HepG2 (cell line): Measurements from ENCODE around the gene ABHD1. TPM values are rescaled to one million over a fixed set of nuclear protein-coding genes. Genes with fewer than 3 reads are reported as not detected.
A peak's percentile ranks its signal among the peaks of the same experiment; 100 is the strongest.

ENCODE experiments used
- ATAC-seq: fragments of 200-7000 bp; cut with Tn5 transposase; 3 replicates; pipeline ENCODE4 v1.9.1; 2020; ENCODE audit warnings: mild to moderate bottlenecking, moderate library complexity
- BruUV-seq: library from RNA; stranded (reverse); fragments of 400-500 nt; replicated peaks from 2 replicates; lab custom pipeline; 2021; lab: Mats Ljungman, UMichigan
- CTCF ChIA-PET: fragments of 300-600 bp; formaldehyde crosslinking; extraction: SDS; loops from one replicate; lab custom pipeline; 2021; ENCODE audit warnings: low total read pairs, inconsistent platforms, low intra/inter-chr PET ratio; lab: Yijun Ruan, JAX
- POLR2A ChIA-PET: fragments of 350-600 bp; sonication (Branson Sonifier 250); formaldehyde crosslinking; loops from one replicate; lab custom pipeline; 2020; ENCODE audit warnings: antibody characterized with exemption, inconsistent platforms; lab: Yijun Ruan, JAX
- DNase-seq: peaks from one replicate; pipeline ENCODE4 v3.0.0-alpha.2; 2015; ENCODE audit warnings: low spot score
- FAIRE-seq: peaks from 3 replicates; lab custom pipeline; 2011; peaks lifted over from hg19 to GRCh38; lab: Jason Lieb, UNC
- H2AFZ ChIP-seq: one replicate; pipeline ENCODE4 v1.6.1; 2011; ENCODE audit warnings: low read length, inconsistent platforms
- H3K27ac ChIP-seq: fragments of 300-600 bp; 3 replicates; pipeline ENCODE4 v1.8.0; 2011; ENCODE audit warnings: mixed run types, mild to moderate bottlenecking, mixed read lengths, low read length, inconsistent platforms; ENCODE audit not compliant: insufficient read depth; ENCODE audit errors: extremely low read length
- H3K27me3 ChIP-seq, 2 experiments: fragments of 200-600 bp in 1 of 2; 2 replicates in 1 of 2; 3 replicates in 1 of 2; pipeline versions ENCODE4 v1.6.0 to v1.8.0; 2011; ENCODE audit warnings: low read length in 2 of 2, mild to moderate bottlenecking in 2 of 2, moderate library complexity in 2 of 2, inconsistent platforms in 1 of 2; ENCODE audit not compliant: insufficient read depth in 2 of 2, control insufficient read depth in 1 of 2
- H3K36me3 ChIP-seq, 2 experiments: fragments of 200-600 bp in 1 of 2; replicated peaks in 1 of 2; 2 replicates in 1 of 2; 3 replicates in 1 of 2; pipeline versions ENCODE4 v1.5.1 to v1.8.0; 2011; ENCODE audit warnings: low read length in 2 of 2, inconsistent platforms in 1 of 2; ENCODE audit not compliant: insufficient read depth in 2 of 2, control insufficient read depth in 1 of 2
- H3K4me1 ChIP-seq: 2 replicates; pipeline ENCODE4 v1.5.1; 2012; ENCODE audit warnings: low read length, inconsistent platforms; ENCODE audit not compliant: insufficient read depth
- H3K4me2 ChIP-seq: 2 replicates; pipeline ENCODE4 v1.6.0; 2011; ENCODE audit warnings: low read depth, low read length, inconsistent platforms
- H3K4me3 ChIP-seq, 3 experiments: fragments of 200-600 bp in 1 of 3; sonication (generic), shearing (Covaris generic) in 1 of 3; replicated peaks in 1 of 3; 2 replicates each; pipeline ENCODE4 v1.5.1; 2011 to 2016; ENCODE audit warnings: low read length in 3 of 3, inconsistent platforms in 2 of 3, low read depth in 2 of 3, mild to moderate bottlenecking in 2 of 3, control low read depth in 1 of 3, mixed read lengths in 1 of 3; ENCODE audit not compliant: insufficient read depth in 1 of 3
- H3K79me2 ChIP-seq: one replicate; pipeline ENCODE4 v1.6.1; 2011; ENCODE audit warnings: low read length, inconsistent platforms; ENCODE audit not compliant: insufficient read depth
- H3K9ac ChIP-seq: 2 replicates; pipeline ENCODE4 v1.6.0; 2011; ENCODE audit warnings: mild to moderate bottlenecking, low read depth, low read length, inconsistent platforms; ENCODE audit not compliant: insufficient read depth
- H3K9me3 ChIP-seq: 2 replicates; pipeline ENCODE4 v1.5.1; 2012; ENCODE audit warnings: mild to moderate bottlenecking, low read length
- H4K20me1 ChIP-seq: 2 replicates; pipeline ENCODE4 v1.6.0; 2011; ENCODE audit warnings: inconsistent platforms, mild to moderate bottlenecking, low read length, moderate library complexity; ENCODE audit not compliant: insufficient read depth
- BHLHE40 ChIP-seq: IDR thresholded peaks from 2 replicates; pipeline ENCODE4 v1.6.1; 2011; ENCODE audit warnings: low read length, improper control_type of control experiment
- CEBPZ ChIP-seq: IDR thresholded peaks from 2 replicates; pipeline ENCODE4 v1.6.1; 2012; ENCODE audit warnings: low read length, improper control_type of control experiment
- NR0B2 ChIP-seq: sonication (generic); formaldehyde crosslinking; IDR thresholded peaks from 2 replicates; pipeline ENCODE4 v1.4.0; 2020; ENCODE audit warnings: mild to moderate bottlenecking, missing genetic modification reagents
- SETDB1 ChIP-seq: sonication (generic); formaldehyde crosslinking; IDR thresholded peaks from 2 replicates; pipeline ENCODE4 v1.5.1; 2020; ENCODE audit warnings: missing genetic modification reagents, mild to moderate bottlenecking, borderline replicate concordance
- ZMAT3 ChIP-seq: sonication (generic); formaldehyde crosslinking; conservative IDR thresholded peaks from 2 replicates; pipeline ENCODE4 v1.7.0; 2021; ENCODE audit warnings: missing genetic modification reagents
- ZNF124 ChIP-seq: sonication (generic); formaldehyde crosslinking; IDR thresholded peaks from 2 replicates; pipeline ENCODE4 v1.4.0; 2020; ENCODE audit warnings: missing genetic modification reagents
- ZNF292 ChIP-seq: sonication (generic); formaldehyde crosslinking; IDR thresholded peaks from 2 replicates; pipeline ENCODE4 v1.8.1; 2022; ENCODE audit warnings: mild to moderate bottlenecking, low read depth, missing genetic modification reagents, borderline replicate concordance
- ZNF709 ChIP-seq: sonication (generic); formaldehyde crosslinking; IDR thresholded peaks from 2 replicates; pipeline ENCODE4 v1.5.0; 2020; ENCODE audit warnings: mild to moderate bottlenecking, missing genetic modification reagents
- WGBS: methylation state at CpG from one replicate; pipeline ENCODE4 v1.1.6; 2017; ENCODE audit warnings: low lambda C conversion rate; 5-methylcytosine and 5-hydroxymethylcytosine counted together
- in situ Hi-C: cut with HindIII; loops from 2 replicates; pipeline ENCODE4 v1.10.0; 2017; ENCODE audit warnings: low pct_unique_long_range_greater_than_20kb; ENCODE audit not compliant: extremely low pct_ligation_motif_present
- intact Hi-C: fragments of 100-400 bp; cut with micrococcal nuclease; formaldehyde crosslinking; loops from one replicate; pipeline ENCODE4 v1.10.0; 2022; ENCODE audit not compliant: unreplicated experiment
- polyA plus RNA-seq, 8 experiments: library from polyadenylated mRNA; depleted of rRNA in 3 of 8; stranded (reverse) in 7 of 8; unstranded in 1 of 8; fragments of >200 nt; fragmentation: Illumina TruSeq in 4 of 8; extraction: Trizol in 4 of 8; gene quantifications; 2 replicates each; pipeline versions ENCODE4 v1.2.1 to v1.2.3, GENCODE V29; 2011 to 2016; ENCODE audit warnings: low read depth in 4 of 8, missing spikeins in 1 of 8, mixed read lengths in 1 of 8; ENCODE audit not compliant: insufficient read depth in 1 of 8
- total RNA-seq, 5 experiments: library from RNA; depleted of rRNA; stranded (reverse); fragments of >200 nt; fragmentation: Illumina TruSeq; extraction: Trizol; gene quantifications; 2 replicates each; pipeline ENCODE4 v1.2.3, GENCODE V29; 2016; ENCODE audit warnings: low read depth in 1 of 5
- TF ChIP-seq, protein P1 (sequence below): sonication (generic); formaldehyde crosslinking; IDR thresholded peaks from 2 replicates; pipeline ENCODE4 v1.5.0; 2020; ENCODE audit warnings: mild to moderate bottlenecking, low read depth, missing genetic modification reagents, borderline replicate concordance
- TF ChIP-seq, protein P2 (sequence below): sonication (generic); formaldehyde crosslinking; IDR thresholded peaks from 2 replicates; pipeline ENCODE4 v1.5.1; 2020; ENCODE audit warnings: mild to moderate bottlenecking, missing genetic modification reagents, borderline replicate concordance
- TF ChIP-seq, protein P3 (sequence below): sonication (generic); formaldehyde crosslinking; IDR thresholded peaks from 2 replicates; pipeline ENCODE4 v1.5.0; 2020; ENCODE audit warnings: mild to moderate bottlenecking, missing genetic modification reagents, borderline replicate concordance
- TF ChIP-seq, protein P4 (sequence below): sonication (generic); formaldehyde crosslinking; conservative IDR thresholded peaks from 2 replicates; pipeline ENCODE4 v1.8.0; 2022; ENCODE audit warnings: missing genetic modification reagents

ABHD1 gene
- total and polyA plus RNA-seq, 2 of the 13 experiments (the other 11 are each of a cell fraction or from before 2014, with no cell fraction given): 0.04 to 0.81 TPM

GRCh38 chr2:27085062-27085672 is 38.4 kb upstream of the ABHD1 start:
- no peaks in the 10 kb centered on the region; a peak in 3 of 5 replicates for H3K36me3 ChIP-seq
- no peak overlapping the region for H3K27ac ChIP-seq
- ATAC-seq: no peak
- ChIA-PET POLR2A (interaction anchor here (0.6 to 9.2 kb wide), 7 partner anchors 10 to 126 kb away, joined by 3 to 106 read pairs (median 28); partner anchors contain the start of genes ABHD1, AGBL5, OST4 and PREB), CTCF (interaction anchor here (1.3 to 2.0 kb wide), 2 partner anchors 13 to 35 kb away, joined by 3 to 6 read pairs; no protein-coding TSS in a partner anchor)
- H4K20me1 ChIP-seq: no peaks in the 10 kb centered on the region
- no peak for DNase-seq
- H3K4me3 ChIP-seq: peak overlapping the region in 2 of 3 experiments; percentile 53 to 77; a peak in 4 of 6 replicates
- peak overlapping the region; percentile 63; the same call in 1 of the 2 replicates for H3K9ac ChIP-seq
- in situ Hi-C loops (no loop called here), intact Hi-C loops (loop anchor here (5.0 to 10.0 kb wide), 3 partner anchors 50 to 1162 kb away; partner anchors contain the start of gene TMEM214)
- no peak for FAIRE-seq
- peaks cover 76% of the 10 kb centered on the region for H3K4me1 ChIP-seq
- no peak overlapping the region for H2AFZ ChIP-seq
- no peaks in the 10 kb centered on the region for H3K27me3 ChIP-seq
- TSS peak; percentile 71 for BruUV-seq
- peak overlapping the region; percentile 84 for H3K4me2 ChIP-seq
- no peaks in the 10 kb centered on the region for H3K9me3 ChIP-seq
- WGBS: 92% methylated on average over 10 of the region's 10 CpGs
- peaks cover 33% of the 10 kb centered on the region for H3K79me2 ChIP-seq
- TF ChIP-seq NR0B2 (CRISPR knock-in tag): 0 out of 2 replicates have a peak, but pooled peaks have one; percentile 34
- TF ChIP-seq, protein P1, sequence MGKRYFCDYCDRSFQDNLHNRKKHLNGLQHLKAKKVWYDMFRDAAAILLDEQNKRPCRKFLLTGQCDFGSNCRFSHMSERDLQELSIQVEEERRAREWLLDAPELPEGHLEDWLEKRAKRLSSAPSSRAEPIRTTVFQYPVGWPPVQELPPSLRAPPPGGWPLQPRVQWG: no peak
- peak; percentile 68; the same call in 1 of the 2 replicates for TF ChIP-seq ZMAT3 (CRISPR knock-in tag)
- TF ChIP-seq SETDB1: no peak
- peak; percentile 49; the same call in 1 of the 2 replicates for TF ChIP-seq ZNF292 (CRISPR knock-in tag)
- no peak for TF ChIP-seq CEBPZ
- TF ChIP-seq ZNF709 (CRISPR knock-in tag): 0 out of 2 replicates have a peak, but pooled peaks have one; percentile 3
- TF ChIP-seq ZNF124: no peak
- TF ChIP-seq, protein P2, sequence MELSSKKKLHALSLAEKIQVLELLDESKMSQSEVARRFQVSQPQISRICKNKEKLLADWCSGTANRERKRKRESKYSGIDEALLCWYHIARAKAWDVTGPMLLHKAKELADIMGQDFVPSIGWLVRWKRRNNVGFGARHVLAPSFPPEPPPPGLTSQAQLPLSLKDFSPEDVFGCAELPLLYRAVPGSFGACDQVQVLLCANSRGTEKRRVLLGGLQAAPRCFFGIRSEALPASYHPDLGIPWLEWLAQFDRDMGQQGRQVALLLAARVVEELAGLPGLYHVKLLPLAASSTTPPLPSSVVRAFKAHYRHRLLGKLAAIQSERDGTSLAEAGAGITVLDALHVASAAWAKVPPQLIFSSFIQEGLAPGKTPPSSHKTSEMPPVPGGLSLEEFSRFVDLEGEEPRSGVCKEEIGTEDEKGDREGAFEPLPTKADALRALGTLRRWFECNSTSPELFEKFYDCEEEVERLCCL: 0 out of 2 replicates have a peak, but pooled peaks have one; percentile 53
- TF ChIP-seq, protein P3, sequence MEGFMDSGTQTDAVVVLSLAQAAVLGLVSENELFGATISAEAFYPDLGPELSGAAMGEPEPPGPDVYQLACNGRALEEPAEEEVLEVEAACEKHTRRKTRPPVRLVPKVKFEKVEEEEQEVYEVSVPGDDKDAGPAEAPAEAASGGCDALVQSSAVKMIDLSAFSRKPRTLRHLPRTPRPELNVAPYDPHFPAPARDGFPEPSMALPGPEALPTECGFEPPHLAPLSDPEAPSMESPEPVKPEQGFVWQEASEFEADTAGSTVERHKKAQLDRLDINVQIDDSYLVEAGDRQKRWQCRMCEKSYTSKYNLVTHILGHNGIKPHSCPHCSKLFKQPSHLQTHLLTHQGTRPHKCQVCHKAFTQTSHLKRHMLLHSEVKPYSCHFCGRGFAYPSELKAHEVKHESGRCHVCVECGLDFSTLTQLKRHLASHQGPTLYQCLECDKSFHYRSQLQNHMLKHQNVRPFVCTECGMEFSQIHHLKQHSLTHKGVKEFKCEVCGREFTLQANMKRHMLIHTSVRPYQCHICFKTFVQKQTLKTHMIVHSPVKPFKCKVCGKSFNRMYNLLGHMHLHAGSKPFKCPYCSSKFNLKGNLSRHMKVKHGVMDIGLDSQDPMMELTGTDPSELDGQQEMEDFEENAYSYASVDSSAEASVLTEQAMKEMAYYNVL (CRISPR knock-in tag): 0 out of 2 replicates have a peak, but pooled peaks have one; percentile 11
- TF ChIP-seq BHLHE40: no peak
- TF ChIP-seq, protein P4, sequence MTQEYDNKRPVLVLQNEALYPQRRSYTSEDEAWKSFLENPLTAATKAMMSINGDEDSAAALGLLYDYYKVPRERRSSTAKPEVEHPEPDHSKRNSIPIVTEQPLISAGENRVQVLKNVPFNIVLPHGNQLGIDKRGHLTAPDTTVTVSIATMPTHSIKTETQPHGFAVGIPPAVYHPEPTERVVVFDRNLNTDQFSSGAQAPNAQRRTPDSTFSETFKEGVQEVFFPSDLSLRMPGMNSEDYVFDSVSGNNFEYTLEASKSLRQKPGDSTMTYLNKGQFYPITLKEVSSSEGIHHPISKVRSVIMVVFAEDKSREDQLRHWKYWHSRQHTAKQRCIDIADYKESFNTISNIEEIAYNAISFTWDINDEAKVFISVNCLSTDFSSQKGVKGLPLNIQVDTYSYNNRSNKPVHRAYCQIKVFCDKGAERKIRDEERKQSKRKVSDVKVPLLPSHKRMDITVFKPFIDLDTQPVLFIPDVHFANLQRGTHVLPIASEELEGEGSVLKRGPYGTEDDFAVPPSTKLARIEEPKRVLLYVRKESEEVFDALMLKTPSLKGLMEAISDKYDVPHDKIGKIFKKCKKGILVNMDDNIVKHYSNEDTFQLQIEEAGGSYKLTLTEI (CRISPR knock-in tag): no peak
